Activated CD4-positive, alpha-beta T cell treated with anti-CD3 and anti-CD28 coated beads, Interleukin-2, amount 50 U/mL, for 1 hour (primary cell): ENCODE measurements around the gene GLYATL3.

Source experiments
- DNase-seq: peaks from one replicate; pipeline ENCODE4 v3.0.0-alpha.2; 2020

Gene GLYATL3

GRCh38 chr6:49548613-49549304 is 49.0 kb downstream of the GLYATL3 start:
- no peak for DNase-seq

GRCh38 chr6:49549691-49550491 is 50.2 kb downstream of the GLYATL3 start:
- no peak for DNase-seq

GRCh38 chr6:49550492-49551077 is 50.9 kb downstream of the GLYATL3 start, which contains the start of gene C6orf141:
TSS of gene C6orf141 (plus strand) at chr6:49550668. CDS start at chr6:49550793, 125 bp downstream.
- no peak for DNase-seq

- DNase-seq, result no peak
Measured at GRCh38 chr6:49551078-49551865, 51.5 kb downstream of the GLYATL3 start.

- DNase-seq, result no peak
Measured at GRCh38 chr6:49551866-49552129, 52.1 kb downstream of the GLYATL3 start.

GRCh38 chr6:49552596-49552995 is 52.9 kb downstream of the GLYATL3 start:
- DNase-seq, result no peak

- DNase-seq, result no peak
Measured at GRCh38 chr6:49553384-49553783, 53.7 kb downstream of the GLYATL3 start.

GRCh38 chr6:49555951-49556350 is 56.2 kb downstream of the GLYATL3 start:
- no peak for DNase-seq

GRCh38 chr6:49556429-49556837 is 56.7 kb downstream of the GLYATL3 start:
- no peak for DNase-seq

- no peak for DNase-seq
Measured at GRCh38 chr6:49557177-49557576, 57.5 kb downstream of the GLYATL3 start.

- DNase-seq, result no peak
Measured at GRCh38 chr6:49558238-49558637, 58.5 kb downstream of the GLYATL3 start.

GRCh38 chr6:49563006-49563886 is 63.5 kb downstream of the GLYATL3 start:
- DNase-seq, result no peak

GRCh38 chr6:49564552-49564951 is 64.8 kb downstream of the GLYATL3 start:
- no peak for DNase-seq

- no peak for DNase-seq
Measured at GRCh38 chr6:49565261-49565660, 65.5 kb downstream of the GLYATL3 start.

- no peak for DNase-seq
Measured at GRCh38 chr6:49565855-49566254, 66.1 kb downstream of the GLYATL3 start.

GRCh38 chr6:49570474-49571079 is 70.9 kb downstream of the GLYATL3 start:
- DNase-seq, result no peak

GRCh38 chr6:49576618-49577017 is 76.9 kb downstream of the GLYATL3 start:
- no peak for DNase-seq
